Endothelial cell (in vitro differentiated cells): ENCODE data around the gene EEF1G. TPM values are rescaled to one million over a fixed set of nuclear protein-coding genes. Genes with fewer than 3 reads are reported as not detected.

Experiments used
- DNase-seq: peaks from one replicate; pipeline ENCODE4 v3.0.0; 2021; ENCODE audit warnings: low spot score
- H3K27ac Mint-ChIP-seq: one replicate; pipeline ENCODE4 v1.8.0; 2021; ENCODE audit warnings: mixed read lengths, inconsistent platforms; ENCODE audit not compliant: unreplicated experiment
- H3K27me3 Mint-ChIP-seq: one replicate; pipeline ENCODE4 v1.8.0; 2021; ENCODE audit warnings: mild to moderate bottlenecking, moderate library complexity, mixed read lengths, inconsistent platforms; ENCODE audit not compliant: unreplicated experiment
- H3K36me3 Mint-ChIP-seq: one replicate; pipeline ENCODE4 v1.8.0; 2021; ENCODE audit warnings: mild to moderate bottlenecking, low read depth, mixed read lengths, inconsistent platforms; ENCODE audit not compliant: unreplicated experiment
- H3K4me1 Mint-ChIP-seq: one replicate; pipeline ENCODE4 v1.8.0; 2021; ENCODE audit warnings: mild to moderate bottlenecking, mixed read lengths, inconsistent platforms; ENCODE audit not compliant: unreplicated experiment
- H3K4me3 Mint-ChIP-seq: one replicate; pipeline ENCODE4 v1.8.0; 2021; ENCODE audit warnings: mild to moderate bottlenecking, mixed read lengths, inconsistent platforms; ENCODE audit not compliant: unreplicated experiment
- H3K9me3 Mint-ChIP-seq: one replicate; pipeline ENCODE4 v1.8.0; 2021; ENCODE audit warnings: mixed read lengths, inconsistent platforms; ENCODE audit not compliant: unreplicated experiment
- CTCF ChIP-seq: fragments of 200-600 bp; sonication (generic); IDR thresholded peaks from one replicate; pipeline ENCODE4 v1.5.0; 2021; ENCODE audit warnings: antibody characterized with exemption; ENCODE audit not compliant: unreplicated experiment
- total RNA-seq: library from RNA; stranded (reverse); fragmentation: NEBNext Ultra II Directional; extraction: Animal tissue kit (Norgen Biotek cat#: 25700); gene quantifications from one replicate; pipeline ENCODE4 v1.2.1, GENCODE V29; 2021; ENCODE audit not compliant: unreplicated experiment

The EEF1G gene
- total RNA-seq, 1 donor from 2014 or later = 1,951 TPM

GRCh38 chr11:62539238-62539925, 34.3 kb downstream of the EEF1G start:
- no peak for DNase-seq
- Mint-ChIP-seq H3K27ac (no peak overlapping the region), H3K4me1 (peaks cover 24% of the 10 kb centered on the region), H3K36me3 (peaks cover 17% of the 10 kb centered on the region), H3K27me3 (peaks cover 27% of the 10 kb centered on the region), H3K9me3 (no peaks in the 10 kb centered on the region), H3K4me3 (no peak overlapping the region)
- TF ChIP-seq CTCF = no peak

DNA sequence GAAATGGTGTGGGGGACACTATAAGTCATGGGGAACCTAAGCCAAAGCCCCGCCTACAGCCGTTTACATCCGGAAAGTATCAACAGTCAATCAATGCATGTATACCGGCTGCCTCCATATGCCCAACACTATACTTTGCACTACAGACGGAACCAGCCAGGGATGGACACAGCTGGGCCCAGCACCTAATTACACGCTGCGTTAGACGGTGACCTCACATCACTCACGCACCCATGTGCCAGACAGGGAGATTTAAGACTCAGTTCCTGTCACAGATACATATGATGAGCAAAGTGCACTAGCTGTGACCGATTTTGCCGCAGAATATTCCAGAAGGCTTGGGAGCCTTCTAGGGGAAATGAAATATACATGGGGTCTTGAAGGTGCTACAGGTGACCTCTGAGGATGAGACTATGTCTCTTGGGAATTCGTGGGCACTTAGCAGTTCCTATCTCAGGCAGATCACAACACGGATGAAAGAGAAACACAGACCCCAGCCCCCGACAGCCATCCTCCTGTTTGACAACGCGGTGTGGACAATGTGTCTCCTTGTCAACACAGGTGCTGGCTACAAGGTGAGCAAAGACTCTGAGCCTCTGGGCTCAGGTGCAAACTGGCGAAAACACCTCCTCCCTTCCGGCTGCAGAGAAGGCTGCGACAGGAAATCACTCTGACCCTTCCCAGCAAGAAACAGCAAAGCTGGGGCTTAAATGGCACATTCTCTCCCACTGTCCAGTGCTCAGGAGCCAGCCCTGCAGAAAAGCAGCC, 35.0 kb downstream of the EEF1G start:
- Mint-ChIP-seq H3K4me1 (peaks cover 21% of the 10 kb centered on the region), H3K4me3 (no peak overlapping the region), H3K36me3 (peaks cover 22% of the 10 kb centered on the region), H3K27me3 (peaks cover 20% of the 10 kb centered on the region), H3K9me3 (no peaks in the 10 kb centered on the region), H3K27ac (no peak overlapping the region)
- no peak for TF ChIP-seq CTCF
- no peak for DNase-seq

- Mint-ChIP-seq H3K4me3 (peak overlapping the region; percentile 43), H3K27me3 (peaks cover 13% of the 10 kb centered on the region), H3K9me3 (no peaks in the 10 kb centered on the region), H3K36me3 (peaks cover 38% of the 10 kb centered on the region), H3K27ac (no peak overlapping the region), H3K4me1 (peaks cover 16% of the 10 kb centered on the region)
- DNase-seq = no peak
- no peak for TF ChIP-seq CTCF
Measured at GRCh38 chr11:62536301-62536957, 37.3 kb downstream of the EEF1G start.

DNA sequence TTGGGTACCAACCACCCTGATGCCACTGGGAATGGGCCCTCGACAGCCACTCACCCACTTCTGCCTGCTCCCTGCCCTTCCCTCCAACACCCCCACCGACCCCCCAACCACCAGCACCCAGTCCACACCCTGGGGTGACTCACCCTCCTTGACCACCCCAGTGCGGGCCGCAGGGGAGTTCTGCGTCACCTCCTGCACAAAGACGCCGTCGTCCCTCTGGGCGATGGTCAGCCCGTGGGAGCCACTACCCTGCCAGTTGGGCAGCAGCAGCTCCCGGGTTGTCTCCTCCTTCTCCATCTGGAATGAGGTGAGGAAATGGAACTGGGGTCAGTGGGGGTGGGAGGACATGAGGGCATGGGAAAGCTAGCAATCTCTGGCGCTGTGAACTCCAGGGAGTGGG, 37.9 kb downstream of the EEF1G start:
- DNase-seq = no peak
- Mint-ChIP-seq H3K36me3 (peaks cover 44% of the 10 kb centered on the region), H3K27me3 (peaks cover 11% of the 10 kb centered on the region), H3K9me3 (no peaks in the 10 kb centered on the region), H3K4me3 (no peak overlapping the region), H3K4me1 (peaks cover 10% of the 10 kb centered on the region), H3K27ac (no peak overlapping the region)
- no peak for TF ChIP-seq CTCF
